IMR-90 (cell line): Measurements from ENCODE around the gene FRMD4B.

ENCODE experiments used
- CEBPB ChIP-seq: IDR thresholded peaks from 2 replicates; pipeline ENCODE4 v1.6.1; 2012; ENCODE audit warnings: low read depth, low read length, improper control_type of control experiment
- CTCF ChIP-seq: conservative IDR thresholded peaks from 2 replicates; pipeline ENCODE4 v1.5.1; 2012; ENCODE audit warnings: mild to moderate bottlenecking, low read depth, low read length, improper control_type of control experiment
- ELK1 ChIP-seq: fragments of 150-350 bp; IDR thresholded peaks from 2 replicates; pipeline ENCODE4 v1.6.1; 2016; ENCODE audit warnings: low read depth, mild to moderate bottlenecking, low read length, moderate library complexity, borderline replicate concordance
- MXI1 ChIP-seq: IDR thresholded peaks from 2 replicates; pipeline ENCODE4 v1.6.1; 2012; ENCODE audit warnings: low read depth, mild to moderate bottlenecking, low read length, moderate library complexity, borderline replicate concordance
- POLR2A ChIP-seq: IDR thresholded peaks from 2 replicates; pipeline ENCODE4 v1.6.1; 2012; ENCODE audit warnings: mild to moderate bottlenecking, low read depth, low read length
- RCOR1 ChIP-seq: IDR thresholded peaks from 2 replicates; pipeline ENCODE4 v1.6.1; 2012; ENCODE audit warnings: mild to moderate bottlenecking, low read length, improper control_type of control experiment; ENCODE audit not compliant: insufficient replicate concordance
- RFX5 ChIP-seq: IDR thresholded peaks from 2 replicates; pipeline ENCODE4 v1.8.0; 2012; ENCODE audit warnings: low read depth, mild to moderate bottlenecking, low read length, moderate library complexity

GRCh38 chr3:69197922-69198530 lies 187.9 kb downstream of the FRMD4B start:
- no peak for TF ChIP-seq MXI1
- TF ChIP-seq POLR2A = no peak
- no peak for TF ChIP-seq RCOR1
- TF ChIP-seq CEBPB = no peak
- TF ChIP-seq CTCF = no peak
- no peak for TF ChIP-seq ELK1
- no peak for TF ChIP-seq RFX5
